HG03039 (cell line): ENCODE results near the gene CORO2A.
"Not testable (repeated sequence)": the region's sequence is repeated elsewhere in the genome, so short reads cannot be mapped to it uniquely, and the experiment has no call there.

Source experiments
- ATAC-seq: cut with Tn5 transposase; IDR thresholded peaks from one replicate; pipeline ENCODE4 v1.9.1; 2021; ENCODE audit warnings: mild to moderate bottlenecking, moderate library complexity; ENCODE audit not compliant: unreplicated experiment

The CORO2A gene

DNA sequence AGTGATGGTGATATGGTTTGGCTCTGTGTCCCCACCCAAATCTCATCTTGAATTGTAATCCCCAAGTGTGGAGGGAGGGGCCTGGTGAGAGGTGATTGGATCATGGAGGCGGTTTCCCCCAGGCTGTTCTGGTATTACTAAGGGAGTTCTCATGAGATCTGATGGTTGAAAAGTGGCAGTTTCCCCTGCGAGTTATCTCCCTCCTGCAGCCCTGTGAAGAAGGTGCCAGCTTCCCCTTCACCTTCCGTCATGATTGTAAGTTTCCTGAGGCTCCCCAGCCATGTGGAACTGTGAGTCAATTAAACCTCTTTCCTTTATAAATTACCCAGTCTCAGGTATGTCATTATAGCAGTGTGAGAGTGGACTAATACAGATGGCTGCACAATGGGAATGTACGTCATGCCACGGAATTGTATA, 17.9 kb downstream of the CORO2A start:
- ATAC-seq = not testable (repeated sequence)

DNA sequence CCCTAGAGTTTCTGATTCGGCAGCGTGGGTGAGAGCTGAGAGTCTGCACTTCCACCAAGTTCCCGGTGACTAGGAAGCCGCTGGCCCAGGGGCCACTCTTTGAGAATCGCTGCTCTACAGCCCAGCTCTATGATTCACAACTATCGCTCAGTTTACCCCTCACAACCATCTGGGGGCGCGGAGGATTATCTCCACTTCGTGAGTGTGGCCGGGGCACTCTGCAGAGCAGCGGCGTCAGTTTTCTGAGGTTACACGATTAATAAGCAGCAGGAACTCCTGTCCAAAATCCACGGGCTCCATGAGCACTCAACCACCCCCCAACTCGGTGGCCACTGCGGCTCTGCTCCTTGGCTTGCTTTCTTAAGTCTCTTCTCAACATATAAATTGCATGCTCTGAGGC, 19.3 kb downstream of the CORO2A start:
- ATAC-seq = no peak

DNA sequence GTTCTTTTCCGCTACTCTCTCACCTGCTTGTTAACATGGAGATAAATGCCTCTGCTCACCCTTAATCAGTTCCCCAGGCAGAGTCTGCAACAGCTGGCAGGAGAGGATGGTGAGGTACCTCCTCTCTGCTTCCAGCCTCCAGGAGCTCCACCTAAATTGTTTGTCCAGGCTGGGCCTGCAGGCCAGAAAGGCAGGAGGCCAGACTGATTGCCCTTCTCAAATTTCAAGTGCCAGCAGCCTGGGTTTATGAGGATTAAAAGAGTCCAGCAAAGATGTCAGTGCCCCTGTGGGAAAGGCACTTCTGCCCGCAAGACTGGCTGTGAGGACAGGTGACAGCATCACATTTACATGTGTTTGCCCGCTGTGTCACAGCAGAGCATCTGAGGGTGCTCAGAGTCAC, 19.8 kb downstream of the CORO2A start:
- ATAC-seq = no peak

DNA sequence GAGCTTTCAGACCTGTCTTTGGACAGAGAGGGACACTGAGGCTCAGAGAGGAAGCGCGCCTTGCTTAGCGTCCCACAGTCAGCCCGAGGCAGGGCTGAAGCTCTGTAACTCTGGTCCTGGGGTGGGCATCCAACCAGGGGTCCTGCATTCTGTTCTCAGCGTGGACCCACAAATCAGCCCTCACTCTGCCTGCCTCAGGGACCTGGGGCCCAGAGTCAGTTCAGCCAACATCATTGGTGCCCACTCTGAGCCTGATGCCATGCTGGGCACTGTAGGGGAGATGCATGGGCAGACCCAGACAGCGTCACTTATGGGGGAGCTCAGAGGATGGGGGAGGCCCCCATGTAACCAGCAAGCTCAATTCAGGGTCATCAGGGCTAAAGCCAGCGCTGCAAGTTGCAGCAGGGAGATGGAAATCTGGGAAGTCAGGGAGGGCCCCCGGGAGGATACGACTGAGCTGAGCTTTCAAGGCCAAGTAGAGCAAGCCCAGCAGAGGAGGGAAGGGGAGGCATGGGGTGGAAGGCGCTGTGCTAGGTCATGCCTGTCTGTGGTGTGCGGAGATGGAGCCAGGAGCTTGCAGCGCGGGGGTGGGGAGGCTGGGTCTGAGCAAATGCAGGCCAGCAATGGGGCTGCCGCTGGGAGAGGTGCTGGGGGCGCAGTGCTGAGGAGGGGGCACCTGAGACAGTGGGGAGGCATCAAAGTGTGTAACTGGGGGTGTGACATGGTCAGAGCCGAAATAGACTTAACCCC, 21.1 kb downstream of the CORO2A start:
- no peak for ATAC-seq

DNA sequence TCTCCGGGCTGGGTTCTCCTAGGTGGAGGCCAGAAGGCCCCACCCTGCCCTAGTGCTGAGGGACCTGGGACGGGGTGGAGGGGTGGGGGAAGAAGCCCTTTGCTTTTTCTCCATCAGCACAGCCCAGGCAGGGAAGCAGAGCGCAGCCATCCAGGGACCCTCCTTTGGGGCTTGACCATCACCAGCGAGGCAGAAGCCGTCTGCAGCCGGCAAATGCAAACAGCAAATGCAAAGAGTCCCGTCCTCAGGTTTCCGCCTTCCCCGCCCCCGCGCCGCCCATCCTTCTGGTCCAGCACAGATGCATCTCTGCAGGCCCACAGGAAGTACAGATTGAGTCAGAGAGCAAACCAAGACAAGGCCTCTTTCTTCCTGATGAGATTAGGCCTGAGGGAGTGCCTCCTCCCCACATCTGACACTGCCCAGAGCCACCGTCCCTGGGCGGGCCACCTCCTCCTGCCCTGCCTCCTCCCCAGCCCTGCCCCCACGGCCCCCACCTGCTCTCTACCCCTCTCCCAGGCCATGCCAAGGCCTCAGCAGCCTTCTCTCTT, 23.4 kb downstream of the CORO2A start:
- peak; percentile 92 for ATAC-seq

DNA sequence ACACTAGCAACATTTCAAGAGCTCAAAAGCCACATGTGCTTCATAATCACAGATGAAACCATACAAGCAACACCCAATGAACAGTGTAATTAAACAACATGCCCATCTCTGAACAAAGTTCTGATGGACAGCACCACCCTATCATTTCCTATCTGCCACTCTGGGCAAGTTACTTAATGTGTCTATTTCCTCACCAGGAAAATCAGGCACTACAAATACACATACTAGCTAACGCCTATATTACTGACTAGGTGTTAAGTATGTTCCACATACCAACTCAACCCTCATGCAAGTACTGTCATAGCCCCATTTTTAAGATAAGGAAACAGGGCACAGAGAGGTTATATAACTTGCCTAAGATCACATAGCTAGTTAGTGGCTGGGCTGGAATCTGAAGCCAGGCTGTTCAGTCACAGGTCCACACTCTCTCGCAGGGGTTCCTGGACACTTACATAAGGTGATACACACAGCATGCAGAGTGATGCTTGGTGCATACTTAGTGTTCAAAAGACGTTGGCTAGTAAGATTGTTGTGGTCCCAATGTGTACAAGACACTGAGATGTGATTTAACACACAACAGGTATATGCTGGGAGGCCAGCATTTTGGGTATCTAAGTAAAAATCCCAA, 24.2 kb downstream of the CORO2A start:
- no peak for ATAC-seq

DNA sequence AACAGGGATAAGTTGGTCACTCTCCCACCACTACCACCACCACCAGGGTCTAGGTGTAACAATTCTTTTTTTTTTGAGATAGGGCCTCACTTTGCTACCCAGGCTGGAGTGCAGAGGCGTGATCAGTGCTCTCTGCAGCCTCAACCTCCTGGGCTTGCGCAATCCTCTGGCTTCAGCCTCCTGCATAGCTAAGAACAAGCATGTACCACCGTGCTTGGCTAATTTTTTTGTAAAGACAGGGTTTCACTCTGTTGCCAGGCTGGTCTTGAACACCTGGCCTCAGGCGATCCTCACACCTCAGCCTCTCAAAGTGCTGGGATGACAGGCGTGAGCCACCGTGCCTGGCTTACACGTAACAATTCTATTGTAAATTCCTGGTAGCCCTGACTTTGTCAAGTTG, 27.5 kb downstream of the CORO2A start:
- ATAC-seq = no peak

DNA sequence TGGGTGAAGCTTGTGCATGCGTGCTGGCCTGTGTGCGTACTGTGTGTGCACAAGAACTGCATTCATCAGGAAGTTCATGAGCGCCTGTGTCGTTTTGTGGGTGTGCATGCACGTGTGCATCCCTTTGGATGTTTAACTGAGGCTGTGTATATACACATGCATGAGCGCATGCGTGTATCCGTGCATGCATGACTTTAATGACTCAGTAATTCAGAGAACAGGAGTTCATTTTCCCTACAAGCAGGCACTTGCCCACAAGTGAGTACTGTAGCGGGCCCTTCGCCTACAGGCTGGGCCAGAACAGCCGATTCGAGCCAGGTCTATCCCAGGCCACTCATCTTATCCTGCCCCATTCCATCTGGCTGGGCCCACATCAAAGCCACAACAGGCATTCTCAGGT, 29.8 kb downstream of the CORO2A start:
- no peak for ATAC-seq

DNA sequence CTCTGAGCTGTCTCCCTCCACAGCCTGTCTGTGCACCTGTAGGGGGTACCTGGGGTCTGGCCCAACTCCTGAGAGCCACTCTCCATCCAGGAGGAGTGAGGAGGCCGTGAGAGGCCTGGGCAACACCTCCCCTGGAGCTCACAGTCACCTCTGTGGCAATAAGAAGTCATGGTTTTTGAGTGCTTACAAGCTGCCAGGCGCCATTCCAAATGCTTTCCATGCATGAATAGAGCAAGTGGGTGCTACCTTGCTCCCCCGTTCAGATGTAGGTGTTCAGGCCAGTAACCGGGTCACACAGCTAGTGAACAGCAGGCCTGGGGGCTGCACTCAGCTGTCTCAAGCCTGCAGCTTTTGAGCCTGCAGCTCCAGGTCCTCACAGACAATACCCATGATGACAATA, 30.6 kb downstream of the CORO2A start:
- no peak for ATAC-seq

DNA sequence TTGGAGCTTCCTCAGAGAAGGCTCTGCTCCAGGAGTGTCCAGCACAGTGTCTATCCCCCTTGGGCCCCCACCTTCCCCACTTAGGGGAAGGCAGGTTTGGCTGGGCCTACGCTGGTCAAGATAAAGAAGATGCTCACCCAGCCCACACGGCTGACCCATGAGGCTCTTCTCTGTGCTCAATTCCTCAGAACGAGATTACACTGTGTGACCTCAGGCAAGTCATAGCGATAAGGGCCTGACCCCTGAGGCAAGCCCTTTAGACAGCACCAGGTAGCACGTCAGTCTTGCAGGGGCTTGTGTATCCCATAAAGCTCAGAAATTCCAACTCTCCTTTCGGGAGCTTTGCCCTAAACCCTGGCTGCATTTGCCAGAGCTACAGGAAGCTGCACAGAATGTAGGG, 32.6 kb downstream of the CORO2A start:
- ATAC-seq = no peak

DNA sequence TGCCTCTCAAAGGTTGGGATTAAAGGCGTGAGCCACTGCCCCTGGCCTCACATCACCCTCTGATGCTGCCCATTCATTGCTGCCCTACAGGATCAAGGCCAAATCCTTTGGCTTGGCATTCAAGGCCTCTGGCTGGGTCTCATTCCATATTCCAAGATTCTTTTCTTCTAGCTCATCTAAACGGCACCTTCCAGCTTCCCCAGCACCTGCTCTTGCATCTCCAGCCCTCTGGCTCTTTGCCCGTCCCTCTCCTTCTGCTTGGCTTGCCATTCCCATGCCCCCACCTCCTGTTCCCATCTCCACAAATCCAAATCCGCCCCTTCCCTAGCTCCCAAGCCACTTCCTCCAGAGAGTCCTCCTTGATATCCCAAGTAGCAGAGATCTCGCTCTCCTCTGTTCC, 33.1 kb downstream of the CORO2A start:
- ATAC-seq = no peak

DNA sequence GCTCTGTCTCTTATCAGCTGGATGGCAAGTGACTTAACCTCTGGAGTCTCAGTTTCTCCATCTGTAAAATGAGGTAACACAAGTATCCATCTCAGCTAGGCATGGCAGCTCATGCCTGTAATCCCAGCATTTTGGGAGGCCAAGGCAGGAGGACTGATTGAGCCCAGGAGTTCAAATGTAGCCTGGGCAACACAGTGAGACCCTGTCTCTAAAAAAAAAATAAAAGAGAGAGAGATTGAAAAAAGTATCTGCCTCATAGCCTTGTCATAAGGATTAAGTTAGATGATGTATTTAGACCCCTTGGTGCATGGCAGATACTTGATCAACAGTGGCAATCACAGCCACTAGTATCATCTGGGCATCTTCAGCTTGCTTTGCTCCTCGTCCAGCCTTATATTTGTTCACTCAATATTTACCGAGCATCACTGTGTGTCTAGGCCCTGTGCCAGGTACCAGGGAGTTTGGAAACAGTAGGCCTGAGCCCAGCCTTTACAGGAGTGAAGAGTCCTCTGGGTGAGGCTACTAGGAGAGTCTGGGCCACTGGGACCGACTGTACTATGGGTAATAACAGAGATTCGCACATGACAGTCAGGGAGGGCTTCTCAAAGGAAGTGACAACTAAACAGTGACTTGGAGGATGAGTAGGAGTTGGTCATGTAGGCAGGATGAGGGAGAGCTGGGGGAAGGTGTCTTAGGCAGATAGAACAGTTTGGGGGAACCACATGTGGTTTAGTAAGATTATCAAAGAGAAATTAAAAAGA, 34.2 kb downstream of the CORO2A start:
- ATAC-seq = no peak

DNA sequence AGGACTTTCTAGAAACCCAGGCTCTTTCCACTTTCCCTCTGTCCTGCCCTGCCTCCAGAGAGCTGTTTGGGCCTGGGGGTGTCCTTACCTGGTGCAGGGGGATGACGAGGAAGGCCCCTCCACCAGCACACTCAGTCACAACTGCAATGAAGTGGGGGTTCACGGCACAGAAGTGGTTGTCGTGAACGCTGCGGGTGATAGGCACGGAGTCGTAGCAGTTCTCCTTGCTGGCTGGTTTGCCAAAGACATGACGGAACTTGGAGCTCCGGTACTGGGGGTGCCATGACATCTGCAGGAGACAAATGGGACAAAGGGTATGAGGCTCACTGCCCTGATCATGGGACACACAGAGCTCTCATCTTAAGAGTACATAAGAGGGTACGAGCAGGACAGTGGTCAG, 35.1 kb downstream of the CORO2A start:
- ATAC-seq = no peak

DNA sequence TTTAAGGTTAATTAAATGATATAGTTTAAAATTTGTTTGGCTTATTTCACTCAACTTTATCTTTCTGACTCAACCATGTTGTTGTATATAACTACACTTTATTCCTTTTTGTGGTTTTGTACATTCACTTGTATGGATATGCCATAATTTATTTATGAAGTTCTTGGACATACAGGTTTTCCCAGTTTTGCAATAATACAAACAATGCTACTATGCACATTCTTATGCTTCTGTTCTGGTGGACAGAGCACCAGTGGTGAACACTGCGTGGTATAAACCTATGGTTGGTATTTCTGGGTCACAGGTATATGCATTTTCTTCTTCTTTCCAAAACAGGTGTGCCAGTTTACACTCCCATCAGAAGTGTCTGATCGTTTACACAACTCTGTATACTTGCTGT, 37.8 kb downstream of the CORO2A start:
- no peak for ATAC-seq

DNA sequence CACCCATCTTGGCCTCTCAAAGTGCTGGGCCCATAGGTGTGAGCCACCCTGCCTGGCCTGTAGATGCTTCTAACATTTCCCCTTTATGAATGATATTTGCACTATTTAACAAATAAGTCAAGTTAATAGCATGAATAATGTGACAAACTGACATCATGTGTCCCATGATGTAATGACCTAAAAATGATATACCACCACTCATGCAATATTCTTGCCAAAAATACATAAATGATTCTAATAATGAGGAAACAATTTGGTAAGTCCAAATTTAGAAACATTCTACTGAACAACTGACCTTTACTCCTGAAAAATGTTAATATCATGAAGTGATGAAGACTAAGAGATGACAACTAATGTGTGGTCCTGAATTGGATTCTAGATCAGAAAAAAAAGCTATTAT, 39.9 kb downstream of the CORO2A start:
- ATAC-seq = no peak

DNA sequence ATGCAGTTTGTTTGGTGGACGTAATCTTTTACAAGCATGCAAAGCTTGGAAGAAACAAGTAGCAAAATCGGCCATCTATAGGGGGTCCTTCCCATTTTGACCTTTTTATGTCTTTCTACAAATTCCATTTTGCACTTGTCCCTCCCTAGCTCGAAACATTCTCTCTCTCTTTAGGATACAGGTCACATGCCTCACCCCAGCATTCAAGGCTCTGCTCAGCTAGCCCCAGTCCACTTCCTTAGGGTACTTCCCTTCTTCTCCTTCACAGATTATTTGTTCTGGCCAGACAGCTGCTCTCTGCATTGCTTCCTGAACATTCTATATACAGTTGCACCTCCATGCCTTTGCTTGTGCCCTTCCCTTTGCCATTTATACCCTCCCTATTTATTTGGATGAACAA, 41.7 kb downstream of the CORO2A start:
- ATAC-seq = no peak

DNA sequence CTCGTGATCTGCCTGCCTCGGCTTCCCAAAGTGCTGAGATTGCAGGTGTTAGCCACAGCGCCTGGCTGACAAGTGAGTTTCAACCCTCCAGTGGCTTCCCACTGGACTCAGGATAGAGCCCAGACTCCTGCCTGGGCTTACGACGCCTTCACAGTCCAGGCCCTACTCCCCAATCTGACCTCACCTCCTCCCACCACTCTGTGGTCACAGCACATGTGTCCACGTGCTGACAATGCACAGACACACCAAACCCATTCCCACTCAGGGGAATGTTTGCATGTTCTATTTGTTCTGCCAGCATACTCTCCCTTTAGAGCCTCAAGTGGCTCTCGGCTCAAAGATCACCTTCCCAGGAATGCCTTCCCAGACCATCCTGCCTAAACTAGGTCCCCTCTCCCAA, 42.3 kb downstream of the CORO2A start:
- no peak for ATAC-seq

DNA sequence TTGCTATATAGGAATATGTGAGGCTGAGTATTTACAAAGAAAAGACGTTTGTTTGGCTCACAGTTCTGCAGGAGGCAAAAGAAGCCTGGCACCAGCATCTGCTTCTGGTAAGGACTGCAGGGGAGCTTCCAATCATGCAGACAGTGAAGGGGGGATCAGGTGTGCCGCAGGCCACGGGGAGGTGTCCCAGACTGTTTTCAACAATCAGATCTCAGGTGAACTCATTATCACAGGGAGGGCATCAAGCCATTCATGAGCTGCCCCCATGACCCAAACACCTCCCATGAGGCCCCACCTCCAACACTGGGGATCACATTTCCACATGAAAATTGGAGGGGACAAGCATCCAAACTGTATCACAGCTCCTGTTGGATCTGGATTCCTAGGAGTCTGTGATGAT, 43.0 kb downstream of the CORO2A start:
- ATAC-seq = no peak

DNA sequence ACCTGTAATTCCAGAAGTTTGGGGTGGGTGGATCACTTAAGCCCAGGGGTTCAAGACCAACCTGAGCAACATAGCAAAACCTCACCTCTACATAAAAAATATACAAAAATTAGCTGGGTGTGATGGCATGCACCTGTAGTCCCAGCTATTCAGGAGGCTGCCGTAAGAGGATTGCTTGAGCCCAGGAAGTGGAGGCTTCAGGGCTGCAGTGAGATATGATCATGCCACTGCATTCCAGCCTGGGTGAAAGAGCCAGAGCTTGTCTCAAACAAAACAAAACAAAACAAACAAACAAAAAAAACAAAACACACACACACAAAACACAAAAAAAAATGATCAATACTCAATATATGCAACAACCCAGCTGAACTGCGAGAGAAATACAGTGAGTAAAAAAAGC, 44.0 kb downstream of the CORO2A start:
- no peak for ATAC-seq

DNA sequence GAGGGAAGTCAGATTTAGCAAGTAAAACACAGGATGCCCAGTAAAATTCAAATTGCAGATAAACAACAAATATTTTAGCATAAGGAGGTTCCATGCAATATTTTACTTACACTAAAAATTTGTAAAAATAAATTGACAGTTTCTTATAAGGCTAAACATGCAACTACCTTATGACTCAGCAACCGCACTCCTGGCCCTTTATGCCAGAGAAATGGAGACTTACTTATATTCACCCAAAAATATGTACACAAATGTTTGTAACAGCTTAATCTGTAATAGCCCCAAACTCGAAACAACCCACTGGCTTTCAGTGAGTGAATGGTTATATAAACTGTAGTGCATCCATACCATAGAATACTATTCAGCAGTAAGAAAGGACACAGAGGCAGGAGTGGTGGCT, 44.9 kb downstream of the CORO2A start:
- ATAC-seq = no peak

DNA sequence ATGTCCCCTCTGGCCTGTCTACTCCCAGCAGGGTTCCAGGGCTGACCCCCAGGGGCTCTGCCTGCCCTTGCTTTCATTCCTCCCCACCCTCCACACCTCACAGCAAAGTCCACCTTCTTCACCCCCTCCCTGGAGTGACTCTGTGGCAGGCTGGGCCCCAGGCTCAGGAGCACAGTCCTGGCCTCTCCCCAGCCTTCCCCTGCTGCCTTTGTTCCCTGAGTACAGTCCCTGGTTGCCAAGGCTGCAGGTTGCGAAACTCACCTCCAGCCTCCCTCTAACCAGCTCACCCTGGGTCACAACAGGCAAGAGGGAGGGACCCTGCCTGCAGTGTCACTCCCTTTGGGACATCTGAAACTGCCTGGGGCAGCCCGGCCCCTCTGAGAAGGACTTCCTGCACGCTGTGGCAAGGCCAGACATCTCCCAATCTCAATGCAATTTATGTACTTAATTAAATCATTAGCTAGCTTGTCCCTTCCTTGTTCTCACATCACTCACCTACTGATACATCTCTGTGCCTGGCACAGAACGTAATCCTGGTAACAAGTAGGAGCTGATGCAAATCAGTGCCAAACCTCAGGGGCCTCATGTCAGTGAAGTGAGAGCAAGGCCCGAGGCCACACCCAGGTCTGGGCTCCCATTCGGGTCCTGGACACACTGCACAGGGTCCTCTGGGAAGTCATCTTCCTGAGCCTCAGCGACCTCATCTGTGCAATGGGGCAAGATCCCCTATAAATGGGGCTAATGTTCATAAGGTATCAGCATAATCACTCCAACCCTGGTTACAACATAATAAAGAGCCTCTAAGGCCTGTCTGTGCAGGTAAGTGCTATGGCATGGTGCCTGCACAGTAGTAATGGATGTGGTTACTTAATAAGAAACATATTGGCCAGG, 46.1 kb downstream of the CORO2A start:
- ATAC-seq = no peak
